NCI-H460 (cell line): Measurements from ENCODE around the gene AFF3. TPM values are rescaled to one million over a fixed set of nuclear protein-coding genes. Genes with fewer than 3 reads are reported as not detected.
"Not testable (repeated sequence)": the region's sequence is repeated elsewhere in the genome, so short reads cannot be mapped to it uniquely, and the experiment has no call there.

Experiments used
- DNase-seq: peaks from one replicate; pipeline ENCODE4 v3.0.0-alpha.2; 2016; ENCODE audit warnings: low read depth; ENCODE audit errors: extremely low read depth
- total RNA-seq: library from RNA; depleted of rRNA; stranded (reverse); fragments of >200 nt; shearing (Covaris generic); gene quantifications from 2 replicates; pipeline ENCODE4 v1.2.3, GENCODE V29; 2014

The AFF3 gene
- total RNA-seq, 1 experiment from 2014 or later, result 1.1 TPM

DNA sequence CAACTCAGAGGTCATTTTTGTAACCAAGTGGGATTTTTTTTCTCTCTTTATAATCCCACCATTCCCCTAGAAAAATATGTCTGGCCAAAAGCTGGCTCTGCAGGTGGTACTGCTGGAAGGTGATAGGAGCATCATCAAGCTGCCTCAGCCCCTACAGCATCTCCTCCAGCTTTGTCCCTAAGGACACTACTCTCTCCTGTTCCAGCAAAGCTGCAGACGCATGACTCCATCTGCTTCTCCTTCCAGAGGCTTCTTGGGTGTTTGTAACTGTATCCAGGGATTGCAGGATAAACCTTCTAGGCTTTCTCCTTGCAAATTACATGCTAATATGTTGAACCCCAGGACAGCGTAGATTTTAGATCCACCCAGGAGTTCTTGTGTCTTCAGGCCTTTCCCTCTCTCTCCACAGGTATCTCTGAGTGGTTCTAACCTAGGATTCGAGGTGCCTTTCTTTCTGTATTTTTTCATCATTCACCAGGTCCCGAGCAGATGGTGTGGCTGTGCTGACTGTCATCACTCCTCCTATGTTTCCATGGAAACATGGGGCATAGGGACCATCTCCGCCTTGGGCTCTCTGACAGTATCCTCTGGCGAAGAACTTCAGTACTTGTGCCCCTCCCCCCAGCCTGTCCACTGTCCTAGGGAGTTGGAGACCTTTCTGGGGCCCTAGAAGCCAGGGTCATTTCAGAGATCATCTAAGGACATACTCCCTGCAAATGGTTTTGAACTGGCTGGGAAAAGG is 34.3 kb downstream of the AFF3 start:
- DNase-seq, result no peak

DNA sequence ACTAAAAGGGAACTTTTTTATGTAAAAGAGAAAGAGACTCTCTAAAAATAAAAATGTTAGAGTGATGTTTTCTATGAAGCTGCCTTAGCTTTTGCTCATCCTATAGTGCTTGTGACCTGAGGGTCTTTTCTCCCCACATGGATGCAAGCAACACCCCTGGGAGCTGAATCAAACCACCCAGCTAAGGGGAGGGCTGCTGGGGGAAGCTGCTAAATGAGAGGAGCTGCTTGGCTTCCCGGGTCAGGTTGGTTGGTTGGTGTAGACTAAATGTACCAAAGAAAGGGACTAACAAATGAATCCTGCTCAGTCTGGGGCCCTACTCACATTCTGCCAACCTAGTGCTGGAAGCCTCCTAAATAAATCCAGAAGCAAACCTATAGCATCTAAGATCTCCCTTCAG is 35.0 kb downstream of the AFF3 start:
- no peak for DNase-seq

GRCh38 chr2:100106460-100106859 is 35.9 kb downstream of the AFF3 start:
- DNase-seq, result no peak

DNA sequence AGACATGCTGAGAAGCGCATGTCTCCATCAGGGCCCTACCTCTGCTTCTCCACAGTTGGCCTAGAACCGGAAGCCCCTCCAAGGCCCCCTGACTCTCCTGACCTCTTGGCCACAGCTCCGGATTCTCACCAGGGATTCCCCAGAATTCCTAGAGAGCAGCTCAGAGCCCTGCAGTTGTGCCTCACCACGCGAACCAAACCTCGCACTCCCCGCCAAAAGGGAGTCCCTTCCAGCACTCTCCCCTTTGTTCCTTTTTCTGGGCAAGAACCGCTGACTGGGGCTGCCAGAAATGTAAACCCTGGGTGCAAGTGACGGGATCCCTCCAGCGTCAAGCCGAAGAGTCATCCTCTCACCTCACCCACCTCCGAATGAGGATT is 36.7 kb downstream of the AFF3 start:
- DNase-seq, result no peak

DNA sequence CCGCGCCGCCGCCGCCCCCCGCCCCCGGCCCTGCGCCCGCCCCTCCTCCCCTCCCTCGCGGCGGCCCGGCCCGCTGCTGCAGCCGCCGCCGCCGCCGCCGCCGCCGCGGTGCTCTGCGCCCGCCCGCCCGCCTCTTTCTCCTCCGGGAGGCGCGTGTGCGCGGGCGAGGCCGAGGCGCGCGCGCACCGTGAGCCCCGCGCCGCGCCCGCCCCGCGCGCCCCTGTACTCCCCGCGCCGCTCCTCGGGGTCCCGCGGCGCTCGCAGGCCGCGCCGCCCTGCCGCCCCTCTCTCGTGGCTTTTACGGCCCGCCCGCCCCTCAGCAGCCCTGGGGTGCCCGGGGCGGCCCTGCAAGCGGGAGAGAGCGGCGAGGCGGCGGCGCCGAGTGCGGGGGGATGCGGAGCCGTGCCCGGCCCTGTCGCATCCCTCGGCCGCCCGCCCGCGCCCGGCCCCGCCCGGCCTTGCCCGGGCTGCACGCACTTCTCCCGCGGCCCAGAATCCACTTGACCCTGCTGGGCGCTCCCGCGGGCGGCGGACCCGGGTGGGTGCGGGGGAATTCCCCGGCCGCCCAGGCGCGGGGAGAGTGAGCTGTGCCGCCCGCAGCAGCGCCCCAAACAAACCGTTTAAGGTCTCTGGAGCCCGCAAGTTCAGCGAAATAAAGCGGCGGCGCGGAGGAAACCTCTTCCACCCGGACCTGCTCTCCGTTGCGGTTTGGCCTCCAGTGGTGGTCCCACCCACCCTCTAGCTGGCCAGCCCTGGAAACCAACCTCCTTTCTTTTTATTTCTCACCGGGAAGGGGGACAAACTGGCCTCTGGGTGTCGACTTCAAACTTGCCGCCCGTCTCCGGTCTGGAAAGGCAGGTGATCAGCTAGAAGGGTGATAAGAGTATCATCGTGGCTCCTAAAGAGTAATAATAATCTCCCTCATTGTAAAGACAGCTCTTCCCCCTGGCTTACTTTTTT is 37.4 kb downstream of the AFF3 start:
- no peak for DNase-seq

GRCh38 chr2:100104265-100104664 is 38.1 kb downstream of the AFF3 start:
- not testable (repeated sequence) for DNase-seq

DNA sequence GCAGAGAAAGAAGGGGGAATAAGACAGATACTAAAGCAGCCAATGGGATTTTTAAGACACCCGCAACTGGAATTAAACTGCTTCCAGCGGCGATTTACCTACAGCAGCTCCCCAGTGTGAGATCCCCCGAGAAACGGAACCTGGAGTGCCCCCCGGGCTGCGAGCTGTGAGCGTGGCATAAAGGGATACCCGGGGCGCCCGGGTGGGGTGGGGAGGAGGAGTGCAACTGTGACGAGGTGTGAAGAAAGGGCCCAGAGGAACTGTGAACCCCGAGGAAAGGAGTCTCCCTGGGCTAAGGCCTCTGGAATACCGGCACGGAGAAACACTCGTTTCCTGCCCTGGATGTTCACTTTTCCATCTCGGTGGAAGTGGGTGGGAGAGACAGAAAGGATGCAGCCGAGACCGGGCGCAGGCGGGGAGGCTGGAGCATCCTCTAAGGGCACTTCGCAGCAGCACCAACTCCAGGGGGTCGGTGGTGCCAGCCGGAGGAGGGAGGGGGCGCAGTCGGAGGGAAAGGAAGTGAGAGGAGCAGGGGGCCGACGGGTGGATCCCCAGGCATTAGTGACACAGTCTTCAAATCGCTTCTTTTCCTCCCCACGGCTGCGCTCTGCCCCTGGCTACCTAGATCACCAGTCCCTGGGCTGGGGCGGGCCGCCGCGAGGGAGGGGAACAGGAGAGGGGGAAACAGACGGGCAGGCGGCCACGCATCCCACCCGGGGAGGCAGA is 38.7 kb downstream of the AFF3 start:
- DNase-seq, result not testable (repeated sequence)

GRCh38 chr2:100102466-100103180 is 39.8 kb downstream of the AFF3 start:
- DNase-seq, result not testable (repeated sequence)

DNA sequence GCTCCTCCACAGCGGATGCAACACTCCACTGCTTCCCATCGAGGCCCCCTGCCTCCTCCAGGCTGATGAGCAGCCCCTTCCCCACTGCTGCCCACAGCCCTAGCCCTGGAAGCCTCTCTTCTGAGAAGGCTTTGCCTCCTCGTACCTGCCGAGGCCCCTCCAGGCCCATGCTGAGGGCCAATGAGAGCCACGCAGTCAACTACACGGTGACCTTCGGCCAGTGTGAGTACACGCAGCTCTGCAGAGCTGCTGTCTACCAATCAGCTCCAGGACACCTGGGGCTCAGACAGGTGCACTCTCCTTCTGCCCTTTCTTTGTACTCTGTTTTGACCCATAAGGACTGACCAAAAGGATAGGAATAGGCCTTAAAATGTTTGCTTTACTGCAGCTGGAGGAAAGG is 43.5 kb downstream of the AFF3 start:
- DNase-seq, result not testable (repeated sequence)

DNA sequence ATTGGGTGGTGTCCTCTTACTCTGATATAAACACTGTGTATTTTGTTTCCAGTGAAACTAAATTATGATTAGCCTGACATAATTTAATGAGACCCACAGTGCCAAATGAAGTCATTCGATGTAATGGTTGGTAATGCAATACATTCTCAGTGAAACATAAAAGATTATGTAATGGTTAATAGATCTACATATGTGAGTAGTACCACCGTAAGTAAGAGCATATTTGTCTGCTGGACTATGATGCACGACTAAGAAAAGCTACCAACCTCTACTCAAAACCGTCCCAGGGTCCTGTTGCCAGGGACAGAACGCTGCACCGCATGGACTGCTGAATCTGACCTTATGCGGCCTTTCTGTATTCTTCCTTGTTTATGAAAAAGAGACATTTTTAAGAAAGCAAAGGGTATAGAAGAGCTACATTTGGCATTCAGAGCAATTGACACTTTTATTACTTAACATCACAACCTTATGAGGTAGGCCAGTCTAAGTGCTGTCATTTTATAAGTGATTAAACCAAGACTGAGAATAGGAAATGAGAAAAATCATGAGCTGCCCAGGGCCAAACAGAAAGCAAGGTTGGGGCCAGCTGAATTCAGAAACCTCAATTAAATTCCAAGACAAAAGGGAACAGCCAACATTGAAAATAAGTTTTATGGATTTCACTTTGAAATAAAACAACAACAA is 44.6 kb downstream of the AFF3 start:
- not testable (repeated sequence) for DNase-seq

GRCh38 chr2:100095845-100096244 is 46.5 kb downstream of the AFF3 start:
- DNase-seq, result not testable (repeated sequence)

GRCh38 chr2:100091807-100092206 is 50.6 kb downstream of the AFF3 start:
- not testable (repeated sequence) for DNase-seq

GRCh38 chr2:100085744-100086143 is 56.6 kb downstream of the AFF3 start:
- not testable (repeated sequence) for DNase-seq

DNA sequence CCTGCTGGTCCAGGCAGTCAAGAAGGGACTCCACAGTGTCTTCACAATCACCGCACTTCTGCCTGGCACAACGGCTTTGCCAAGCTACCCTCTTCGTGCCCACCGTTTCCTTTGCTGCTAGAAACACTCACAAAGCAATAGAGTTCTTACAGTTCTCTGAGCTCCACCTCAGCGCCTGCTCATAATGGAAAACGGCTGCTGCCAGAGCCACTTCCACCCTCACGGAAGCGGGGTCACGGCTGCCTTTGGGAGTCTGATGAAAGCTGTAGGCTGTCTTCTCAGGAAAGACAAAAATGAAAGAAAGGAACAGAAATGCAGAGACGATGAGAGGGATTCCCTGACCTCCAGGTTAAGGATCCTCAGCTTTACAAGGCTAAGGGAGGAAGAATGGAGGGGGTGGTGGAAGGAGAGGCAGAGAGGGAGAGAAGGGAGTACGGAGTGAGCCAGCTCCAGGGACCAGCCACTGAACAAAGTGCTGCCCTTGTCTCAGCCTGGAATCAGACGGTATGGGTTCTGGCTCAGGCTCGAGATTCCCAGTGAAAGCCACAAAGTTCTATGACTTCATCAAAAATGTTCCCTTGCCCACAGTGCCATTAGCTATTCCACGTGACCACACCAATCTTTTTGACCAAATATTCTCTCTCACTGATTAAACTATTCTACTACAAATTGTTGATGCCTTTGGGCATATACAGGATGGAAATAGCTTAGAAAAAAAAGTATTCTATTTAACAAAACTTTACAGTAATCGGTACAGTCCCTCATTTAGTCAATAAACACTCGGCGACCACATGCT is 58.8 kb downstream of the AFF3 start:
- not testable (repeated sequence) for DNase-seq

DNA sequence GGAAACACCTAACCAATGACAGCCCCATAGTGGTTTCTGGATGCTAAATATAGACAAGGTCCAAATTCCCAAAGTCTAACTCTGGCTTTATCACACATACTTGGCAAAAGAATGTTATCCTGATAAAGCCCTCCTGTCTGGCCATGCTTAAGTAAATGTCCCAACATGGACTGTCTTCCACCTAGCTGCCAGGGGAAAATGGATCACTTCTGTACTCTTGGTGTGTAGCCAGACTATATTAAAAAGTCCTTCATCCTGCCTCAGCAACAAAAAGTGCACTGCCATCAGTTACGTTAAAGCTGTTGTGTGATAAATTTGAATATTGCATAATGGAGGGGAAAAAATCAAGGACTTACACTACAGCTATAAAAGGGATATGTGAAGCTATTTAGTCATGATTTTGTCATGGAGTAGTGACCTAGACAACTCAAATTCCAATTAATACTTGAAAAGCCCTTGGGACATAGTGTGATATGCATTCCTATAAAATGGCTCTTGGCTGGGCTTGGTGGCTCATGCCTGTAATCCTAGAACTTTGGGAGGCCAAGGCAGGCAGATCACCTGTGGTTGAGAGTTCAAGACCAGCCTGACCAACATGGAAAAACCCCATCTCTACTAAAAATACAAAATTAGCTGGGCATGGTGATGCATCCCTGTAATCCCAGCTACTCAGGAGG is 60.0 kb downstream of the AFF3 start:
- DNase-seq, result not testable (repeated sequence)

DNA sequence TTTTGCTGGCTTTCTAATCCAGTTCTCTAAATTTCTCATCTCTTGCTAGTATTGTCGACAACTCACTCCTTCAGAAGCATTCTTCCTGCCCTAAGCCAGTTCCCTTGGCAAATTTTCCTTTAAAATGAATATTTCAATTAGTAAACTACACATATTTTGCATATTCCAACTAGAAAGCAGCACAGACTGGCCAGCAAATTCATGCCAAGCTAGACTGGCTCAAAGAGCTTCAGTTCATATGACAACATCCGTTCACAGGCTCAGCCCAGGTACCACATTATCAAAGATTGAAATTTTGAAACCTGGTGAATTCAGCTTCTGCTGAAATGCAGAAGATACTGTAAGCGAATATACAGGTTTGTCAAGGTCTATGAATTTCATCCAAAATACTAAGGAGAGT is 64.5 kb downstream of the AFF3 start:
- no peak for DNase-seq

DNA sequence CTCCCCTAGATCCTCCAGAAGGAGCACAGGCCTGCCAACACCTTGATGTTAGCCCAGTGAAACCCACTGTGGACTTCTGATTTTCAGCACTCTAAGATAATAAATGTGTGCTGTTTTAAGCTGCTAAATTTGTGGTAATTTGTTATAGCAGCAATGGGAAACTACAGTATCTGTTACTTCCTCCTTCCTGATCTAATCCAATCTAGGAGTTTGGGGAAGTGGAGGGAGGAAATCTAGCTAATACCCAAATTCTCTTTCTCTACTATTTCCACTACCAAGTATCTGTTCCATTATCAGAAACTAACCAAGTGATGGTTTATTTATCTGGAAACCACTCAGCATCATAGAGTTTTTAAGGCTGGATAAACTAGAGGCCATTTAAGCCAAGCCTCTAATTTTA is 64.9 kb downstream of the AFF3 start:
- no peak for DNase-seq

GRCh38 chr2:100075532-100075931 is 66.9 kb downstream of the AFF3 start:
- no peak for DNase-seq
